B cell (primary cell): ENCODE data around the gene SMIM21.

ENCODE experiments used
- EZH2 ChIP-seq: IDR thresholded peaks from 2 replicates; pipeline ENCODE4 v1.6.1; 2012; ENCODE audit warnings: borderline replicate concordance, low read depth, mild to moderate bottlenecking, moderate library complexity, low read length; ENCODE audit not compliant: insufficient read depth, poor library complexity, severe bottlenecking
- TF ChIP-seq, protein P1 (sequence below): fragments of 200-600 bp; IDR thresholded peaks from one replicate; pipeline ENCODE4 v1.8.0; 2022; ENCODE audit warnings: antibody characterized with exemption, mild to moderate bottlenecking

DNA sequence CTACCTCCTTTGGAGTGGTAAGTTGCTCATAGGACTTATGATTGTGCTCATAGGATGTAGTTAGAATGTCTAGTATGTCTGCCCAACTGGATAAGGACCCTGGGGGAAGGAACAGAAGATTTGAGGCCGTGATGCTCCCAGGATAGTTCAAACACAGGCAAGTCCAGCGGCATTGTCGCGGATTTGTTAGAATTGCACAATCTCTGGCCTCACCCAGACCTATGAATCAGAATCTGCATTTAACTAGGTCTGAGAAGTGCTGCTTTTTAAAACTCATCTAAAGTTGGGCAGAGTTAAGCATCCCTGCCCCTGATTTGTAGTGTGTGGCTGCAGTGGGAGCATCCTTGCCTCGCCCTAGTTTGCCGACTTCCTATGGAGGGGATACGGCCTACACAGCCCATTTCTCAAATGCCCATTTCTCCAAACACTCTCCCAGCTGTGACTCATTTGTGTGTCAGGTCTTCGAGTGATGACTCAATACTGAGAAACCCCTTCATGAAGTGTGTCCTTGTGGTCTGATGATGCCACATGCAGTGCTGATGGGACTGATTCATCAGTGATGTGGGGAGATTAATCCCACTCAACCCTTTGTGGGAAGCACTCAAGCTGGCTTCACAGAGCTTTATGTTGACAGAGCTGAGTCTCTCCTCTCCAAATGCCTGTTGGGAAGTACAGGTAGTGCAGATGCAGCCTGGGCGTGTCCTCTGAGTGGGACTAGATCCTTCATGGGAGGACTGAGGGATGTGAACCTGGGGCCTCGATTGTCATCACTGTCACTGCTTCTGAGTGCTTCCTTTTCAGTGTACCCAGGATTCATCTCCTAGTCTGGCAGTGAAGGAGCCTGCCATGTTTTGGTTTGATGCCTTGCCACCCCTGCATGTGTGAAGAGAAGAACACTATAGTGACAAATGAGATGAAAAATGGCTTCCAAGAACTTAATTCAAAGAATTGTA lies 18.7 kb downstream of the SMIM21 start:
- TF ChIP-seq EZH2: no peak
- TF ChIP-seq, protein P1, sequence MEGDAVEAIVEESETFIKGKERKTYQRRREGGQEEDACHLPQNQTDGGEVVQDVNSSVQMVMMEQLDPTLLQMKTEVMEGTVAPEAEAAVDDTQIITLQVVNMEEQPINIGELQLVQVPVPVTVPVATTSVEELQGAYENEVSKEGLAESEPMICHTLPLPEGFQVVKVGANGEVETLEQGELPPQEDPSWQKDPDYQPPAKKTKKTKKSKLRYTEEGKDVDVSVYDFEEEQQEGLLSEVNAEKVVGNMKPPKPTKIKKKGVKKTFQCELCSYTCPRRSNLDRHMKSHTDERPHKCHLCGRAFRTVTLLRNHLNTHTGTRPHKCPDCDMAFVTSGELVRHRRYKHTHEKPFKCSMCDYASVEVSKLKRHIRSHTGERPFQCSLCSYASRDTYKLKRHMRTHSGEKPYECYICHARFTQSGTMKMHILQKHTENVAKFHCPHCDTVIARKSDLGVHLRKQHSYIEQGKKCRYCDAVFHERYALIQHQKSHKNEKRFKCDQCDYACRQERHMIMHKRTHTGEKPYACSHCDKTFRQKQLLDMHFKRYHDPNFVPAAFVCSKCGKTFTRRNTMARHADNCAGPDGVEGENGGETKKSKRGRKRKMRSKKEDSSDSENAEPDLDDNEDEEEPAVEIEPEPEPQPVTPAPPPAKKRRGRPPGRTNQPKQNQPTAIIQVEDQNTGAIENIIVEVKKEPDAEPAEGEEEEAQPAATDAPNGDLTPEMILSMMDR: no peak
